UCSD-AML1 (cell line): ENCODE data around the gene PAQR4.

Experiments used
- DNase-seq: peaks from one replicate; lab custom pipeline; 2025; ENCODE audit not compliant: unreplicated experiment; lab: John Stamatoyannopoulos, UW

Gene PAQR4

GRCh38 chr16:2979669-2980226, 10.6 kb downstream of the PAQR4 start:
- DNase-seq: no peak

GRCh38 chr16:2980227-2981176, 11.4 kb downstream of the PAQR4 start, which contains the start of gene PKMYT1:
TSS of gene PKMYT1 (minus strand) at chr16:2980446. CDS start at chr16:2979657, 789 bp downstream.
- DNase-seq: peak; percentile 93

GRCh38 chr16:2981177-2981898, 12.2 kb downstream of the PAQR4 start:
- no peak for DNase-seq

GRCh38 chr16:2981899-2982250, 12.7 kb downstream of the PAQR4 start:
- no peak for DNase-seq

GRCh38 chr16:2982402-2982801, 13.3 kb downstream of the PAQR4 start:
- no peak for DNase-seq

- DNase-seq: peak; percentile 83
These were observed 14.6 kb downstream of the PAQR4 start for GRCh38 chr16:2983706-2984136.

GRCh38 chr16:2985462-2985861, 16.3 kb downstream of the PAQR4 start:
- no peak for DNase-seq

GRCh38 chr16:2985893-2986355, 16.8 kb downstream of the PAQR4 start:
- no peak for DNase-seq

- no peak for DNase-seq
These were observed 17.6 kb downstream of the PAQR4 start for GRCh38 chr16:2986623-2987188.

- DNase-seq: no peak
These were observed 18.1 kb downstream of the PAQR4 start for GRCh38 chr16:2987286-2987685.

GRCh38 chr16:2987833-2988232, 18.7 kb downstream of the PAQR4 start:
- DNase-seq: no peak

- no peak for DNase-seq
These were observed 19.5 kb downstream of the PAQR4 start for GRCh38 chr16:2988590-2989099.

GRCh38 chr16:2990891-2991290, 21.7 kb downstream of the PAQR4 start:
- DNase-seq: no peak

- DNase-seq: no peak
These were observed 22.6 kb downstream of the PAQR4 start for GRCh38 chr16:2991566-2992261.

GRCh38 chr16:2992383-2993081, 23.4 kb downstream of the PAQR4 start:
- DNase-seq: no peak

GRCh38 chr16:2996298-2996697, 27.1 kb downstream of the PAQR4 start:
- DNase-seq: no peak

GRCh38 chr16:2999929-3000328, 30.8 kb downstream of the PAQR4 start:
- no peak for DNase-seq

- no peak for DNase-seq
These were observed 31.4 kb downstream of the PAQR4 start for GRCh38 chr16:3000540-3000939.

GRCh38 chr16:3001316-3001715, 32.2 kb downstream of the PAQR4 start:
- DNase-seq: no peak
